Activated CD4-positive, alpha-beta T cell treated with anti-CD3 and anti-CD28 coated beads, Interleukin-10, Interleukin-2, amounts not matched to agents 100 ng/mL and 50 ng/mL, durations not matched to agents 16 hours and 8 hours (primary cell): ENCODE results near the gene PRR35.

ENCODE experiments used
- DNase-seq: peaks from one replicate; pipeline ENCODE4 v3.0.0-alpha.2; 2020

The PRR35 gene

DNA sequence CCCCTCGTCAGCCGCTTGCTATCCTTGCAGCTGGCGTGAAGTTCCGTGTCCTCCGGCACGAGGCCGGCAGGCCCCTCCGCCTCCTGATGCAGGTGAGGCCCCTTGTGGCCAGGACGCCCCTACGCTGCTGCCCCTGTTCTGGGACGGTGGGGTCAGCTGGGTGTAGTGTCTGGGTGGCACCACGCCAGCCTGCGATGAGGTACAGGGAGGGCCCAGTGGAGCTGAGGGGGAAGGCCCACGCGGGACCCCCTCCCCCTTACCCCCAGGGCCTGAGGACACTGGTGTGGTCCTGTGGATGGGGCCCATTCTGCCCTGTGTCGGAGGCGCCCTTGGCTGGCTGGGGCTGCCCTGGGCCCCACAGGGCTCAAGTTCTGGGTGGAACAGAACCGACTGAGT, 22.0 kb downstream of the PRR35 start:
- no peak for DNase-seq

DNA sequence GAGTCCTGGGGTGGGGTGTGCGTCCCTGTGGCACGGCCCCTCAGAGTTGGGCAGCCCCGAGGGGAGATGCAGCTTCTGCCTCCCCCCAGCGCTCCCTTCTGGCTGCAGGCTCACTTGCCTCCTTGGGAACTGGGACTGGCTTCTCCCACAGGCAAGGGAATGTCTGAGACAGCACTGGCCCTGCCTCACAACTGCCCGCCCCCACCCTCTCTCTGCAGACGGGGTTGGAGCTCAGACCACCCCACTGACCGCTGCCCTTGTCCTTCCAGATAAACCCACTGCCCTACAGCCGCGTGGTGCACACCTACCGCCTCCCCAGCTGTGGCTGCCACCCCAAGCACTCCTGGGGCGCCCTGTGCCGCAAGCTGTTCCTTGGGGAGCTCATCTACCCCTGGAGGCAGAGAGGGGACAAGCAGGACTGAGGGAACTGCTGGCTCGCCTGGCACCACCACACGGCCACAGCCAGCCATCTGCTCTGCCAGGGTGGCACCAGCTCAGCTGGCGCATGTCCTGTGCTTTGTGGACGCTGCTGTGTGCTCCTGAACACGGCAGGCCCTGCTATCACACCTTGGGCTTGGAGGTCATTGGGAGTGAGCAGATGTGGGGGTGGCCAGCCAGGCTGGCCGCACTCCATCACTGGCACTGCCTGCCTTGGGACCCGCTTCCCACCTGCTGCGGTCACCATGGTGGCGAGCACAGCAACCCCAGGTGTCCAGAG, 22.6 kb downstream of the PRR35 start:
- no peak for DNase-seq

DNA sequence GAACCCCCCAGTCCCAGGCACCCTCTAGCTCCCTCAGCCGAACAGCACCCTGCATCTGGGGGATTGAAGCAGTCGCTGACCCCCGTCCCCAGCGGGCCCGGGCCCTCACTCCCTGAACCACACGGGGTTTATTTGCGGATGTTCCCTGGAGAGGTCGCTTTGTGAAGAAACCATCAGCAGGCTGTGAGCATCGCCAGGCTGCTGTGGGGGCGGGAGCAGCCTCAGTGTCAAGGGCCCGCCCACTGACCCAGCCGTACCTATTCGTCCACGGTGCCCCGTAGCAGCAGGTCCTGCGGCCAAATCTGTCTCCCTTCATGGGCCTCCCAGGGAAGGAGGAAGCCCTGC, 23.2 kb downstream of the PRR35 start:
- no peak for DNase-seq

DNA sequence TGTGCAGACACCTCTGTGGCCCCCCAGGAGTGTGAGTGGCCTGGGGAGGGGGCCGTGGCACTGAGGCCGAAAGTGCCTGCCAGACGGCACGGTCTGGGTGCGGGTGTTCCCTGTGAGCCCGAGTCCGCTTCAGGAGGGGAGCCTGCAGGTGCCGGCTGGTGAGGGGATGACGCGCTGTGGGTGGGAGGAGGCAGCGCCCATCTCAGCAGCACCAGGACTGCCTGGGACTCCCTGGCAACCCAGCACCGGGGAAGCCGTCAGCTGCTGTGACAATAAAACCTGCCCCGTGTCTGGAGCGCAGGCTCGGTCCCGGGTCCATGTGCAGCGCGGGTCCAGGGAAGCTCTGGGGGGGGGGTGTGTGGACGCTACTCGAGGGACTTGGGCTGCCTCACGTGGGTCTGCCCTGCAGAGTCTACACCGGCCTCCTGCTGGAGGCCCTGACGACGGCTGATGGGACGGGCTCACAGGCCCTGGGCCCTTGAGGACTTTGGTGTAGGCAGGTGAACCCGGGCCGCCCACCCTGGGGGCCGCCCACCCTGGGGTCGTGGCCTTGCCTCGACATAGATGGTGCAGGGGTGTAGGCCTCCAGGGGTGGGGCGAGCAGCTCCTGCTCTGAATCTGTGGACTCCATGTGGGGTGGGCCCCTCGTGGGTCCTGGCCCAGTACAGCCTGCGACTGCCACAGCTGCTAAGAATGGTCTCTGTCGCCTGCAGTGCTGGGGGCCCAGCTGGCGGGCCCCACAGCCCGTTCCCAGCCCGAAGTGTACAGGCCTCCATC, 23.8 kb downstream of the PRR35 start:
- no peak for DNase-seq

DNA sequence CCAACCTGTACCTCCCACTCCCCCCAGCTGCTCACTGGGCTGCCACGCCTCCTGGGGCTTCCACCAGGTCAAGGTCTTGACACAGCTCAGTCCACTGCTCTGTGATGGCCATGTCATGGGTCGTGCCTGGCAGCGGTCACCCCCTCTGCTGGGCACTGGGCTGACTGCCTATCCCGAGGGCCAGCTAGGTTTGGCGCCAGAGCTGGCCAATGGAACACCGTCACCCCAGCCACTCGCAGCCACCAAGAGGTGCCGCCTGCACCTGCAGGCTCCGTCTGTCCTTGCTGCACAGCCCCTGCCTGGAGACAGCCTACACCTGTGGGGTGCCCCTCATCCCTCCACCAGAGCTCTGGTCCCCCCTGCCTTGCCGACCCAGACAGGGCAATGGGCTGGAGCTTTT, 25.2 kb downstream of the PRR35 start:
- no peak for DNase-seq

DNA sequence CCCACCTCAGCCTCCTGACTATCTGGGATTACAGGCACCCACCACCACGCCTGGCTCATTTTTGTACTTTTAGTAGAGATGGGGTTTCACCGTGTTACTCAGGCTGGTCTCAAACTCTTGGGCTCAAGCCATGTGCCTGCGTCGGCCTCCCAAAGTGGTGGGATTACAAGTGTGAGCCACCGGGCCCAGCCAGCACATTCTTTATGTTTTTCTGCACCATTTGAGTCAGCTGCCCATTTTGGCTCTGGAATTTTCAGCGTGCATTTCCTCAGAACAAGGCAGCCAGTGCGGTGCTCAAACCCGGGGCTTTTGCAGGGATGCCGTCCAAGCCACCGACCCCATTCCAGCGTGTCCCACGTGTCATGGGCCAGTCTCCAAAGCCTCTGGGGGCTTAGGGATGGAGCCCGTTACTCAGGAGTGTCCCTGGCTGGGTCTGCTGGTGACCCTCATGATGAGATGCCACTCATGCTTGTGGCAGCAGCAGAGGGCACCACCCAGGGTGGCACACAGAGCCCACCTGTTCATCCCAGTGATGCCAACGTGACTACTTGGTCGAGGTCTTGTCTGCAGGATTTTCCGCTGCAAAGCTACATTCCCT, 26.0 kb downstream of the PRR35 start:
- DNase-seq, result no peak

DNA sequence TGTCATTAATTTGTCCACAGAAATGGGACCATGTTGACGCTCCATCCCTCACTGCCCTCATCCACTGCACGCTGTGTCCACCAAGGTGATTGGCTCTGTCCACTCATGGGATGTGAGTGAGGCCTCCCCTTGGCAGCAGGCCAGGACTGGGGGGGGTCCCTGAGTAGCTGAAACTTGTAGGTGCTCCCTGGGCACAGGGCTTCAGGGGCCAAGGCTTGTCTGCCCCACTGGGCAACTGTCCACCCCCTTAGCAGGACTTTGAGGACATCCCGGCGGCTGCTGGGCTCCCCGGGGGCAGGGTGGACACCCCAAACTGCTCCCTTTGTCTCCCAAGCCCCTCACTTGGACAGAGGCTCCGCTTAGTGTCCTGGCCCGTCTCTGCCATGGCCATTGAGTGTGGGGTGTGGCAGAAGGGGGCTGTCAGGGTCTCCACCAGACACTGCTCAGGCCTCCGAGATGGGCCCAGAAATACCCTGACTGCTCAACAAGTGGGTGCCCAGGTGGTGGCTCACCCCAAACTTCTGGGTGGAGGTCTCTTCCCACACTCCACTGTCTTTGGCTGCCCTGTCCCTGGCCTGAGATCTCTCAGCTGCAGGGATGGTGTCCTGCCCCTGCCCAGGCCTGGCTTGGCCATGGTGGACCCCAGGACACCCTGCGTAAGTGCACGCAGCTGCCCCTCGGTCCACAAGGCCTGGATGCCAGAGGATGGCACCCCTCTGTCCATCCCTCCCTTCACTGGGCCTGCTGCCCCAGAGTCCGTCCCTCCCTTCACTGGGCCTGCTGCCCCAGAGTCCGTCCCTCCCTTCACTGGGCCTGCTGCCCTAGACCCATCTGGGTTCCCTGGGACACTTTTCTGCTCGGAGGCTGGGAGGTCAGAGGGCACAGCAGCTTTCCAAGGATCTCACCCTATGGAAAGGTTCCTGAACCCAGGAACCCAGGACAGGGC, 26.7 kb downstream of the PRR35 start:
- DNase-seq, result no peak

DNA sequence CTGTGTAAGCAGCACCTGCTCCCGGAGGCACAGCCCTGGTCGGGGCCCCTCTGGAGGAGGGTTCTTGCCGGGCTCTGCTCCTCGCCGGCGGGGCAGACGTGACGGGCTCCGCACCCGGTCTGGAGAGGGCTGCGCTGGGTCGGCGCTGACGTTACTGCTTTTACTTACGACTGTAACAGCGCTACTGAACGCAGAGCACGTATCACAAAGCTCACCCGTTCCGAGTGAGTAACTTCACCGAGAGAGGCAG, 28.4 kb downstream of the PRR35 start:
- DNase-seq, result peak; percentile 69

DNA sequence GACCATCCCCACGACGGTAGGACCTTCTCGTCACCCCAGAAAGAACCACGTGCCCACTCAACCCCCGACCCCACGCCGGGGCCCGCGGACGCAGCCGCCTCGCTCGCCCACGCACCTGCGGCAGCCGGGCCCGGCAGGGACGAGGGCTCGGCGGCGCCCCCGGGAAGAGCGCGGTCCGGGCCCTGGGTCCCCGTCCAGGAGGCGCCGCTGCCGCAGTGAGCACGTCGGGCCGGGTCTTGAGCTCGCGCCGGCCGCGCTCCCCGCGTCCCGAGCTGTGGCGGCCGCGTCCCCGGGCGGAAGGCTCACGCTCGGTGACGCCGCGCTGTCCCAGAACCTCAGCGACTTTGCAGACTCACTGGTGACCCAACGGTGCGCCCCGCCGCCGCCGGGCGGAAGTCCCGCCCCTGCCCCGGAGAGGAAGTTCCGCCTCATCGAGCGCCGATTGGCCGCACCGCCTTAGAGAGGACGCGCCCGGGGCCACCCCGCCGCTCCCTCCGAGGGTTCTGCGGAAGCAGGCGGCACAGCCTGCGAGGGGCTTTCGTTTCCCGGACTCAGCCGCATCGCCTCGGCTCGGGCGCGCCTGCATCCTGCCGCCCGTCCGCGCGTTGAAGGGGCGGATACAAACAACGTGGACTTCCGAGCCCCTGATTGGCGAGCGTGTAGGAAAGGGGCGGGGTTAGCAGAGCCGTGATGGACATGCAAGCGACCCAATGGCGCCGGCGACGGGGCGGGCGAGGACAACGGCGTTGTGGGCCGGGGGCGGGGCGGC, 28.9 kb downstream of the PRR35 start:
- peak; percentile 98 for DNase-seq

DNA sequence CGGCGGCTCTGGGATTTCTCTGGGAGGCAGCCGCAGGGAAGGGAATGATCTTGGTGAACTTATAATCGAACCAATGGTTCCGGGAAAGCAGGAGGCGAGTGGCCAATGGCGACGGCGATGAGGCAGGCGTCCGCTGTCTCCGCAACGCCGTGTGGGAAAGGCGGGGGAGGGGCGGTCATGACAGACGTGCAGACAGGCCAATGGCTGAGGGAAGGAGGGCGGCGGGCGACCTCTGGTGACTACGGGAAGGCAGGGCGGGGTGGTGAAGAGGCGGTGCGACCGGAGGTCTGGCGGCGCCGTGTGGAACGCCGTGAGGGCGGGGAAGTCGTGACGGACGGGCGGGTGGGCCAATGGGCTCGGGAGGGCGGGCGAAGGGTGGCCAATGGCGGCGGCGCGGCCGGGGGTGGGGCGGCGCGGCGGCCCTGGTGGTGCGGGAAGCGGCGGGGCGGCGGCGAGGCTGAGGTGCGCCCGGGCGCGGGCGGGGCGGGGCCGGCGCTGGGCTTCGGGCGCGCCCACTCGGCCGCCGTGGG, 29.5 kb downstream of the PRR35 start, which contains the start of gene RAB40C:
TSS of gene RAB40C (plus strand) at position 409 of the 530 bp plus-strand sequence. CDS start 226 bp downstream, outside the sequence.
- peak; percentile 99 for DNase-seq

DNA sequence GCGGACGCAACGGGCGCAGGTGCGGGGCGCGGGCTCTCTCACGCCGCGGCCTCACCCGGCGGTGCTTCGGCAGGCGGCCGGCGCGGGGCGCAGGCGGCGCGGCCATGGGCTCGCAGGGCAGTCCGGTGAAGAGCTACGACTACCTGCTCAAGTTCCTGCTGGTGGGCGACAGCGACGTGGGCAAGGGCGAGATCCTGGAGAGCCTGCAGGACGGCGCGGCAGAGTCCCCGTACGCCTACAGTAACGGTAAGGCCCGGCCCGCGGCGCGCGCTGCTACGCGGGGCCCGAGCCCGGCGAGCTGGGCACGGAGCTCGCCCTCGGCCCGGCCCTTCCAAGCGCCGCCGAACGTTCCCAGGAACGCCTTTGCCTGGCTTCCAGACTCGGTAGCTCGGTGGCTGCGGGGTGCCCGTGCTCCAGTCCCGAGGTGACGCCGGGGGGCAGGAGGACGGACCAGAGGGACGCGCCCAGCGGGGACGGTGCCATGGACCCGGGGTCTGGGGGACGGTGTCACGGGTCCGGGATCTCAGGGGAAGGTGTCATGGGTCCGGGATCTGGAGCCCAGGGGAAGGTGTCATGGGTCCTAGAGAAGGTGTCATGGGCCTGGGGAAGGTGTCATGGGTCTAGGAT, 30.1 kb downstream of the PRR35 start:
- no peak for DNase-seq

DNA sequence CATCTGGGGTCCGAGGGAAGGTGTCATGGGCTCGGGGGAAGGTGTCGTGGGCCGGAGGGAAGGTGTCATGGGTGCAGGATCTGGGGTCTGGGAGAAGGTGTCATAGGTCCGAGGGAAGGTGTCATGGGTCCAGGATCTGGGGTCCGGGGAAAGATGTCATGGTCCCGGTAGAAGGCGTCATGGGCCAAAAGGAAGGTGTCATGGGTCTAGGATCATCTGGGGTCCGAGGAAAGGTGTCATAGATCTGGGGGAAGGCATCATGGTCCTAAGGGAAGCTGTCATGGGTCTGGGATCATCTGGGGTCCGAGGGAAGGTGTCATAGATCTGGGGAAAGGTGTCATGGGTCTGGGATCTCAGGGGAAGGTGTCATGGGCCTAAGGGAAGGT, 30.6 kb downstream of the PRR35 start:
- no peak for DNase-seq

DNA sequence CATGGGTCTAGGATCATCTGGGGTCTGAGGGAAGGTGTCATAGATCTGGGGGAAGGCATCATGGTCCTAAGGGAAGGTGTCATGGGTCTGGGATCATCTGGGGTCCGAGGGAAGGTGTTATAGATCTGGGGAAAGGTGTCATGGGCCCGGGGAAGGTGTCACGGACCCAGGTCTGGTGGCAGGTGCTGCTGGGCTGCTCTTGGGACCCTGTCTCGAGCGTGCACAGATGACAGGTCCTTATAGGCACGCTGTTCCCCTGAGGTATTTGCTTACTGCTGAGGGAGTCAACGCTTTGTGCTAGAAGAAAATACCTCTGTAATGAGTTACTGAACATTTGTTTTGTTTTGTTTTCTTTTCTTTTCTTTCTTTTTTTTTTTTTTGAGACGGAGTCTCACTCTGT, 31.0 kb downstream of the PRR35 start:
- DNase-seq, result no peak

DNA sequence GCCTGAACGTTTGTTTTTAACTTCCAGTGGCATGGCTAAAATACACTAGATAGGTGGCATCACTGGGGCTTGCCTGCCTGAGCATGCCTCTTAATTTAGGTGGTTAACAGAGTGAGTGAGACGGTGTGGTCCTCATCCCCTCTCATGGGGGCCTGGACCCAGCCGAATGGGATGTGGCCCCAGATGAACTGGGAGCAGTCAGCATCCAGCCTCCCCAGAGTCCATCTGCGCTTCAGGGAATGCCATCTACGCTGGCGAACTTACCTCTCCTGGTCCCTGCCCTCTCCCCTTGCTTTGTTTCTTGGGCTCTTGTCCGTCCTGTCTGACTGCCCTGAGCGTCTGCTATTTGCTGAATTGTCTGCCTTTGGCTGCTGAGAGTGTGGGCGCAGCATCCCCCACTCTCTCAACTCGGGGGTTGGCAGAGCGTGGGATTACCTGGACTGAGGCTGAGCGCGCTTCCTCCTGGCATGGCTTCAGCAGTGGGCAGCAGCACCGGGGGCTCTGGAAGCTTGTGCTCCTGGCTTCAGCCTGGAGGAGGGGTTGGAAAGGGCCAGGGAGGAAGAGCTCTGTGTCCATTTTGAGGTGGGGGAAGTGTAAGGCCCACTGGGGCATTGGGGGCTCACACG, 31.8 kb downstream of the PRR35 start:
- no peak for DNase-seq

DNA sequence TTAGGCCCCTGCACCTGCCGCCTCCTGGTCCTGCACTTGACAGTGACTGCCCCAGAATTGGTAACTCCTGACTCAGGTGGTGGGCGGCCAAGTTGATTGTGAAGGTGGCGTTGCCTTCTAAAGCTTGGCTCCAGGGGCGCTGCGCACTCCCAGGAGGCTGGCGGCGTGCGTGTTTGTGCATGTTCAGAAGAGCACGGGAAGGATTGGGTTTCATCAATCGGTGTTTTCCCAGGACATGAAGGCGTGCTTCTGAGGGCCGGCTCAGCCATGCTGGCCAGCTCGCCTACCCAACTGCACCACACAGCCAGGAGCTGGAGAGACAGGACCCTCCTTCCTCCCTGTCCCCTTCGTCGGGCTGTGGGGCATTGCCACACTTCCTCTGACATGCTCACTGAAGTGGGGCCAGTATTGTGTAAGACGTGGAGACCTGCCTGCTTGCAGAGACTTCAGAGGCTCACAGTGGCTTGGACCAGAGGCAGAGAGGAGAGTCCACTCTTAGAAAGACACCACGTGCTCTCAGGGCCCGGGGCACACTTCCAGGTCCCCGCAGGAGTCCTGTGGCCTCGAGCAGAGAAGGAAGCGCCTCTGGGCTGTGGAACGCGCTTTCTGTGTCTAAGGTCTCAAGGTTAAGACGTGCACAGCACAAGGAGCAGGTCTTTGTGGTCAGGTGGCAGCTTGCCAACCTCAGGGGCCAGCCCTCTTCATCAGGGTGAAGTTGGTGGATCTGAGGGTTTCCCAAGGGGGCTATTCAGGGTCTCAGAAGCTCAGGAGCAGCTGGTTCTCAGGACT, 32.5 kb downstream of the PRR35 start:
- DNase-seq, result no peak

DNA sequence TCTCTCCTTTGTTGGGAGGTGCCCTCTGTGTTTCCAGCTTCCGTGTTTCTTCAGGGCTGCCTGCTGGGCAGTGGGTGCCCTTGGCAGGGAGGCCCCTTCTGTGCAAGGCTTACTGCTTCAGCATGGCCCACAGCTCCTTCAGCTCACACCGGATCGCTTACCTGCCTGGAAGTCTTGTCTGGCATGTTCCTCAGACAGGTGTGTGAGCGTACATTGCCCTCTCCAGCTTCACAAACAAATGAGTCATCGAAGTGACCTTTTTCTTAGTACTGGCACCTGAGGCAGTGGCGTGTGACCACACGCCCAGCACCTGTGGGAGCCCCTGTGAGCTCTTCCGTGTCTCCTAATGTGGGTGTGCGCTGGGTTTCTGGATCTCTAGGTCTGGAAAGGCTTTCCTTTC, 33.2 kb downstream of the PRR35 start:
- no peak for DNase-seq

DNA sequence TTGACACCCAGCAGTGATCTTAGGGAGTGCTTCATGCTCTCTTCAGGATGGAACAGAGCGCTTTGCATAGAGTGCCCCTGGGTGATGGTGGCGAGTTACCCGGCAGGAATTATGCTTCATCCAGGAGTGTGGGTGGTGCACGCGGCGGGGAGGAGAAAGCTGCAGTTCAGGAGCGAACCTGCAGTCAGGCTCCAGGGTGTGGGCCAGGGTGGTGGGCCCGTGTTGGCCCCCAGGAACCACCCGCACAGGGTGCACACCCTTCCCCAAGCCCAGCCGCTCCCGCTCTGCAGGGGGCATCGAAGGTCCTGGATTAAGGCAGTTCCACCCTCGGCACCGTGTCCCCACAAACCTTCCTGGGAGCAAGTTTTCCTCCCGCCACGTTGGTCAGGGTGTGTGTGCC, 33.6 kb downstream of the PRR35 start:
- DNase-seq, result no peak

DNA sequence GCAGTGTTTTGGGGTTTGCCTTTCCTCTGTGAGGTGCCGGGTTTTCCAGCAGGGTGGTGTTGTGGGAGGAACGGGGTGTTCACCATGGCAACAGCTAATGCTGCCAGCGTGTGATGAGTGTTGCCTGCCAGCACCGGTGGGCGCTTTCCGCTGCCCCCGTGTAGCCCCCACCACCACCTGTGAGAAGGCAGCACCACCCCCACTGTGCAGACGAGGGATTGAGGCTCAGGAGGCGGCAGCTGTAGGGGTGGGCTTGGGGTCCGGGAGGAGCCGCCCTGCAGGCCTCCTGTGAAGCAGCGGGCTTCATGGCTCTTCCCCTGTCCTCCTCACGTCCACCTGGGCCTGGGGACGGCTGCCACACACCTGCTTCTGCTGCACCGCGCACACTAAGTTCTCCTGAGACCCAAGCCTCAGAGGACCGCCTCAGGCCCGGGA, 34.9 kb downstream of the PRR35 start:
- DNase-seq, result no peak

DNA sequence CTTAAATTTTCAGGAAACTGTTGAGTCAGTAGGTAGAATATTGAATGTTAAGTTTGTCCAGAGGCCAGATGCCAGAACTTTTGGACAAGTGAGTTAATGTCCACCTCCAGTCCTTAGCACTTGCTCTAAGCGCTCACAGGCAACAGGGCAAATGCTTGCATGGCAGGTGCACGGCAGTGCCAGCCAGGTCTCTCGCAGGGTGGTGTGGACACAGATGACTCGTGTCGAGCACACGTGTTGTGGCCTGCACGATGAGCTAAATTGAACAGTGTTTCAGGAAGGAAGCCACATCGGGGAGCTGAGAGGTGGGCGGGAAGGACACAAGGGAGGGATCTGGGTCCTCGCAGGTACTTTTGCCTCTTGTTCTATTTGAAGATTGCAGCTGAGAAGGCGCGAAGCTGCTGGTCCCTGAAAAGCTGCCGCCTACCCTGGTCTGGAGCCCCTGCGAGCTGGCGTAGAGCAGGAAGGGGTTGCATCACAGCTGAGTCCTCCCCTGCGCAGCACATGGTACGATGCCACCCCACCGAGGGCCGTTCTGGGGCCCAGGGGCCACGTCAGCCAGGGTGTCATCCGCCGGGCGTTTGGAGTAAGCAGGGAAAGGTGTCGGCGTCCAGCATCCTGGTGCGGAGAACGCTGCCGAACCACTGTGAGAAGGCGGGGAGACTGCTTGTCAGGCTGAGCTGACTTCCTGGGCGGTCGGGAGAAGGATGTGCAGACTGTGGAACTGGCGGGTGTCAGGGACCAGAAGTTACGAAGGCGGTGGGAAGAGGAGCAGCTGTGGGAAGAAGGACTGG, 35.9 kb downstream of the PRR35 start:
- DNase-seq, result no peak

DNA sequence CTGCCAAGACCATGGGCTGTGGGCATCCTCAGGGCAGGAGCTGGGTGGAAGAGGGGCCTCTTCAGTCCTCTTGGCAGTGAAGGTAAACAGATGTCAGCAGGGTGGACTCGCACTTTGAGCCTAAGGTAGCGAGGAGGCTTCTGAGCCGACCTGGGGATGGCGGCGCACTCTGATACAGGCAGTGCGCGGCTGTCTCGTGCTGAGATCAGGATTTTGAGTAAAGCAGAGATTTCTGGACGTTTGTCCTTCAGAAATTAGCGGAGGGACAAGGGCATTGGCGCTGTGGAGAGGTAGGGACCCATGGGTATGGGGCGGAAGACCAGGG, 36.5 kb downstream of the PRR35 start:
- no peak for DNase-seq
